ENCODE results near the gene DRC1.
"Not testable (repeated sequence)": the region's sequence is repeated elsewhere in the genome, so short reads cannot be mapped to it uniquely, and the experiment has no call there.

DRC1 gene

DNA sequence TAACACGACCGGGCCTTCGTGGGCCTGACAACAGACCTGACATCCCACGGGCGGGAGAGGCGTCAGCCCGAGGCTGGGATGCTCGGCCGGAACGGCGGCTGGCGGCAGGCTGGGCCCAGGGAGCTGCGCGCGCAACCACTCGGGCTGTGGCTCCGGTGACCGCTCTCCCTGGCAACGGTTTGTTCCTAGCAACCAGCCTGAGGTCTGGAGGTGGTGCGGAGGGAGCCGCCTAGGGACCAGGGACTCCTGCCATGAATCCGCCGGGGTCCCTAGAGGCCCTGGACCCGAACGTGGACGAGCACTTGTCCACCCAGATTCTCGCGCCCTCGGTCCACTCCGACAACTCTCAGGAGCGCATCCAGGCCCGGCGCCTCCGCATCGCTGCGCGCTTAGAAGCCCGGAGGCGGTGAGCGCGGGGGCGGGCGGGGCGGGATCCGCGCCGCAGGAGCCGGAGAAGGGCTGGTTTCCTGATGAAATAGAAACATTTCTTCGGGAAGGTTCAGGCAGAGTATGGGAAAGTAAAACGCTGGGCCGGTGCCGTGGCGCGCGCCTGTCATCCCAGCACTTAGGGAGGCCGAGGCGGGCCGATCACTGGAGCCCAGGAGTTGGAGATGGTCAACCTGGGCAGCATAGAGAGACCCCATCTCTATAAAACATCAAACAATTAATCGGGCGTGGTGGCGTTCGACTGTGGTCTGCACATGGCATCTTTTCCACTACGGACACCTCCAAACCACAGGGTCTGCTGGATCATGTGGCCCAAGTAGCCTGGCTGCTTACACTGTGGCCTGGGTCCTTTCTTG, at the start of gene DRC1:
Gene DRC1, plus strand, starts transcription at position 182 of the 803 bp plus-strand sequence. Its CDS starts 70 bp downstream, at position 252.
- peak; percentile 72 for DNase-seq (ENCODE audit: low spot score)

DNA sequence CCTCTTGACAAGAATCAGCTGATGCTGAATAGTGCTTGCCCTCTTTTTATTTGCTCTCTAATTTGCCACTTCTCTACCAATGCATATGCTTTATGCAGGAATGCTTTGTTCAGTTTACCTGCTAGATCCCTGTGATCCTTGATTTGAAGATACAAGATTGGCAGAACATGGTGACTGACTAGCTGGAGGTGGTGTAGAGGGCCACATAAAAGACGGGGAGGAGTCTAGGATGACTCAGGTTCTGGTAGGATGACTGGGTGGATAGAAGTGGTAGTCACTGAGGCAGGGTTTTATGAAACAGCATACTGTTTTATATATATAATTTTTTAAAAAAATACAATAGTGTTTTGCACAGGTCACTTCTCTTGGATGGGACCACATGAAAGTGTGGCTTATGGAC, 48.8 kb upstream of the DRC1 start:
- no peak for DNase-seq (ENCODE audit: low spot score)

DNA sequence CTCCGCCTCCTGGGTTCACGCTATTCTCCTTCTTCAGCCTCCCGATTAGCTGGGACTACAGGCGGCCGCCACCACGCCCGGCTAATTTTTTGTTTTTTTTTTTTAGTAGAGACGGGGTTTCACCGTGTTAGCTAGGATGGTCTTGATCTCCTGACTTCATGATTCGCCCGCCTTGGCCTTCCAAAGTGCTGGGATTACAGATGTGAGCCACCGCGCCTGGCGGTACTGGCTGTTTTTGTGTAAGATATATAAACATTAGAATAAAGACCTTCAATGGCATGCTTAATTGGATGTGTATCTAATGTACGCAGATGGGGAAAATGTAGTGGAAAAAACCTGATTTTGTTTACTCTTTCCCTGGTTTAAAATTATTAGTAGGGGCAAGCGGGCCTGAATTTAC, 47.3 kb upstream of the DRC1 start:
- DNase-seq (ENCODE audit: low spot score) = not testable (repeated sequence)

DNA sequence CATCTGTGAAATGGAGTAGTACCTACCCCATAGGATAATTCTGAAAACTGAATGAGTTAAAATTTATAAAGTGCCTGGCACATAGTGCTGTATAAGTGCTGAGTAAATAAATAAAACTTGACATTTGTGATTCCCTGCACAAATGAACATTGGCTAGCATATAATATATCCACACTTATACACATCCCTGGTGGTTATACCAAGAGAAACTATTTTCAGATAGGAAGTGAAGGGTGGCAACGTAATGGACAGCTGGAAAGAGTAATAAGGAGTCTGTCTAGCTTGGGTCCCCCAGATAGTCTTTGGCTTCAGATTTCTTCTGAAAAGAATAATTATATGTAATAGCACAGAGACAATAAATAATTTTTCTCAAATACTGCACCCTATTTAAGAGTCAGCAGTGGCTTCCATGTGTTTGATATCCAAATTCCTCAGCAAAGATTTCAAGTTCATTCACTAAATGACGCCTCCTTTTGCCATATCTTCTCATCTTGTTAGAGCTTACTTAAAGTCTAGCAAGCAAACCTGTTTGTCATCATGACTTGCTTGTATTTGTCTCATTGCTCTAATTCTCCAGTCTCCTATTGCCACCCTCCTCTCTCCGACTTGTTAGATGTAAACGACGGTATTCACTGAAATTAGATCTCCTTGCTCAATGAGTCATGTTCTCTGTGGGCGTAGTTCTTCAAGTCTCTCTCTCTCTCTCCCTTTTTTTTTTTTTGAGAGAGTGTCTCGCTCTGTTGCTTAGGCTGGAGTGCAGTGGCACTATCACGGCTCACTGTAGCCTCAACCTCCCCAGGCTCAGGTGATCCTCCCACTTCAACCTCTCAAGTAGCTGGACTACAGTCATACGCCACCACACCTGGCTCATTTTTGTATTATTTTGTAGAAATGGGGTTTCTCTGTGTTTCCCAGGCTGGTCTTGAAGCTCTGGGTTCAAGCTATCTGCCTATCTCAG, 46.4 kb upstream of the DRC1 start:
- no peak for DNase-seq (ENCODE audit: low spot score)

DNA sequence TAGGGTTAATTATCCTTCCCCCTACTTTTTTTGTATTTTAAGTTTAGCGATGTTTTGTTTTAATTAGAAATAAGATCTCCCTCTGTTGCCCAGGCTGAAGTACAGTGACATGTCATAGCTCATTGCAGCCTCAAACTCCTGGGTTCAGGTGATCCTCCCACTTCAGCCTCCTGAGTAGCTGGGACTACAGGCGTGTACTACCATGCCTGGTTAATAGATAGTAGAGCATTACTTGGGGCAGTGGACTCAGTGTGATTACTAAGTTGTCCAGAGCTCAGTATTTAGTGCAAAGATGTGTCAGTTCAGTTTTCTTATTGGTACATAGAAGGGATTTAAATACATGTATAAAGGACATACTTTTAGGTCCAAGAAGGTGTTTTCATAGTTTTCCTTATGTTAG, 45.6 kb upstream of the DRC1 start:
- DNase-seq (ENCODE audit: low spot score) = no peak

DNA sequence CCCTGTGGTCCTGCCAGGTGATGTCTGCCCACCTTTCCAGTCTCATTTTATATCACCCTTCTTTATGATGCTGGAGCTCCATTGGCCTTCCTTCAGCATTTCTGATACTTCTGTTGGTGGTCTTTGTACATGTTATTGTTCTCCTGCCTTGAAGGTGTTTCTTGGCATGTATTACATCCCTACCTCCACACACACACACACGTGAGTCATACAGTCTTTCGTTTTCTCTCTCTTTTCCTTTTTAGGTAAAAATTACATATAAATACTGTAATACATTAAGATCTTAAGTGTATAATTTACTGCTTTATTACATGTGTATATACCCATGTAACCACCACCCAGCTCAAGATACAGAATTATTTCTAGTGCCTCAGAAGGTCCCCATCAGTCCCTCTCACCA, 44.9 kb upstream of the DRC1 start:
- DNase-seq (ENCODE audit: low spot score) = no peak

DNA sequence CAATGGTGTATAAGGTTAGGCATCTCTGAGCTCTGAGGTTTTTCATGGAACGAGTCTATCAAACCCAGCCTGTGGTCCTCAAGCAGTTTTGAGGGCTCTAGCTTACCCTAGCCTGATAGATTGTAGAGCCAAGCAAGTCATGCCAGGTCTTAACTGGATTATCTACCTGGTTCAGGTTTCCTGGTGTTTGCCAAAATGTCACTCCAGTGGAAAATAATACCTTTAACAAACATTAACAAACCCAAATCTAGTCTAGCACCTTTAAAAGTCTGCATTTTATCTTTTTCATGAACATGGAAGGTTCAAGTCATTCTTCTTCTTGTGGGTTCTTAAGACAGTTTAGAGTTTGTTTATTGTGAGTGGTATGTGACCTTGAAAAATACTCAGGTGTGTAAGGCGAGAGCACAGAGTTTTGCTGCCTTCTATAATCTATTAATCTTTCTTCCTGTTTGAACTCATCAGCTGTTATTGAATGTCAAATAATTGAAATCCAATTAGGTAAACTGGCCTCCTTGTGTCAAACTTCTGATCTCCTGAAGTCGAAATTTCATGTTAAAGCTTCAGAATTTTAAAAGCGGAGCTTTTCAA, 41.7 kb upstream of the DRC1 start:
- DNase-seq (ENCODE audit: low spot score) = no peak

DNA sequence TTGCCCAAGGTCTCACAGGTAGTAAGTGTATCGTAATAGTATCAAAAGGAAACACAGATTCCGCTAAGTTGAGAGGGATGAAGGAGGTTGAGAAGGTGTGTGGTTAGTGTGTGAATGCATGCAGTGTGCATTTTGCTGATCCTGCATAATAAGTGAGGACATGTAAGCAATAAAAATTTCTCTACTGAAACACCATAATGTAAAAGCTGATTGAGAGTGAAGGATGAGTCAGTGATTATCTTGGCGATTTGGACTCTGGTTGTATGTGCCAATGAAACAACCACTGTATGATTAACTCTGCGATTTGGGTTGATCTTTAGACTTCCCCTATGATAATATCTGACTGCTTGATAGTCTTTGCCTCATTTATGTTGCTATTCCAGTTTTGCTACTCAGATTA, 38.4 kb upstream of the DRC1 start:
- DNase-seq (ENCODE audit: low spot score) = no peak

DNA sequence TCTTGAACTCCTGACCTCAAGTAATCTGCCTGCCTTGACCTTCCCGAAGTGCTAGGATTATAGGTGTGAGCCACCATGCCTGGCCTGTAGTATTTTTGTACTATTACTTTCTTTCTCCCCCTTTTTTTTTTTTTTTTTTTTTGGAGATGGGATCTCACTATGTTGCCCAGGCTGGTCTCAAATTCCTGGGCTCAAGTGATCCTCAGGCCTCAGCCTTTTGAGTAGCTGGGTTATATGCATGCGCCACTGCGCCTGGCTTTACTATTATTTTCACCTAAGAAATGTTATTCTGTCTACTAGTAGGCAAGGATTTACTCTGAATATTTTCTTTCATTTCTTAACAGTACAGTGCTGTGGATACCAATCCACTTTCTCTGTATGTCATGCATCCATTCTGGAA, 37.8 kb upstream of the DRC1 start:
- DNase-seq (ENCODE audit: low spot score) = no peak

DNA sequence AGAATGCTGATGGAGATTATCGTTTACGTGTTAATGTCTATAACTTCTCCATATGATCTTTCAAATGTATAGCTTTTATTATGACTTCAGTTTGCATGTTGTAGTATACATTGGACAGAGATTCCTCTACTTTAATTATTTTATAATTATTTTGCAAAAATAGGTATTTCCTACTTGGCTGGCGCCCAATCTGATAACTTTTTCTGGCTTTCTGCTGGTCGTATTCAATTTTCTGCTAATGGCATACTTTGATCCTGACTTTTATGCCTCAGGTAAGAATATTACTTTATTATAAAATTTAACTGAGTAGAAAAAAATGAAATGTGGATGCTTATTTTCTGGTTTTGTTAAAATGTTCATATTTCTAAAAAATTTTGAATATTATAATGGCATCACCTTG, 37.1 kb upstream of the DRC1 start:
- DNase-seq (ENCODE audit: low spot score) = no peak

DNA sequence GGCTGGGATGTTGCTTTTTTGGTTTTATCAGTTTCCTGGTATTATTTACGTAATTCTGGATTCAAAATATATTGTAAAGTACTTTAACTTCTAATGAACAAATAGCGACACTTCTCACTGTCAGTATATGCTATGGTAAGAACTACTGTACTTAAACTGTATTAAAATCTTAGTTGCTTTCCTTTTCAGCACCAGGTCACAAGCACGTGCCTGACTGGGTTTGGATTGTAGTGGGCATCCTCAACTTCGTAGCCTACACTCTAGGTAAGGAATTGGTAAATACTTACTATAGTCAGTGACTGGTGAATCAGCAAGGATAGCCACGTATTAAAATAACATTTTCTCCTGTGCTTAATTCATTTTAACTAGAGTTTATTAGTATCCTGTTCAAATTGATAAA, 34.8 kb upstream of the DRC1 start:
- no peak for DNase-seq (ENCODE audit: low spot score)

DNA sequence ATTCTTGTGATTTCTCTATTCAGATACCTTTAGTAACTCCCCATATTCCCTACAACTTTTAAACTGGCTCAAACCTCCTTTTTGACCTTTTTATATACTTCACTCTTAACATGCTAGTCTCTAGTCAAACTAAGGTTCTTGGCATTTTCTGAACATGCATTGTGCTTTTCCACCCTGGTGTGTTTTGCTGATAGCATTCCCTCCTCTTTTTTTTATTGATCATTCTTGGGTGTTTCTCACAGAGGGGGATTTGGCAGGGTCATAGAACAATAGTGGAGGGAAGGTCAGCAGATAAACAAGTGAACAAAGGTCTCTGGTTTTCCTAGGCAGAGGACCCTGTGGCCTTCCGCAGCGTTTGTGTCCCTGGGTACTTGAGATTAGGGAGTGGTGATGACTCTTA, 32.1 kb upstream of the DRC1 start:
- DNase-seq (ENCODE audit: low spot score) = not testable (repeated sequence)

DNA sequence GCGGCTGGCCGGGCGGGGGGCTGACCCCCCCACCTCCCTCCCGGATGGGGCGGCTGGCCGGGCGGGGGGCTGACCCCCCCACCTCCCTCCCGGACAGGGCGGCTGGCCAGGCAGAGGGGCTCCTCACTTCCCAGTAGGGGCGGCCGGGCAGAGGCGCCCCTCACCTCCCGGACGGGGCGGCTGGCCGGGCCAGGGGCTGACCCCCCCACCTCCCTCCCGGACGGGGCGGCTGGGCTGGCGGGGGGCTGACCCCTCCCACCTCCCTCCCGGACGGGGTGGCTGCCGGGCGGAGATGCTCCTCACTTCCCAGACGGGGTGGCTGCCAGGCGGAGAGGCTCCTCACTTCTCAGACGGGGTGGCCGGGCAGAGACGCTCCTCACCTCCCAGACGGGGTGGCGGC, 30.8 kb upstream of the DRC1 start:
- DNase-seq (ENCODE audit: low spot score) = not testable (repeated sequence)

DNA sequence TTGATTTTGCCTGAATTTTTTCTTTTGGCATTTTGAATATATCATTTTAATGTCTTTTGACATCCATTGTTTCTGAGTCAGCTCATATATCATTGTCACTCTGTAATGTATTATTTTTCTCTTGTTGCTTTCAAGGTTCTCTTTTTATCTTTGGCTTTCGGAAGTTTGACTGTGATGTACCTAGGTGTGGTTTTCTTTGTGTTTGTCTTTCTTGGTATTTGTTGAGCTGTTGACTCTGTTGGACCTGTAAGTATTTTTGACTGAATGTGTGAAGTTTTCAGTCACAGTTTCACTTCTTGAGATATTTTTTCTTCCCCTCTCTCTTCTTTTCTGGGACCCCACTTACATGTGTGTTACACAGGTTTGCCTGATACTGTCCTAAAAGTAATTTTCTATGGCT, 24.9 kb upstream of the DRC1 start:
- DNase-seq (ENCODE audit: low spot score) = no peak

DNA sequence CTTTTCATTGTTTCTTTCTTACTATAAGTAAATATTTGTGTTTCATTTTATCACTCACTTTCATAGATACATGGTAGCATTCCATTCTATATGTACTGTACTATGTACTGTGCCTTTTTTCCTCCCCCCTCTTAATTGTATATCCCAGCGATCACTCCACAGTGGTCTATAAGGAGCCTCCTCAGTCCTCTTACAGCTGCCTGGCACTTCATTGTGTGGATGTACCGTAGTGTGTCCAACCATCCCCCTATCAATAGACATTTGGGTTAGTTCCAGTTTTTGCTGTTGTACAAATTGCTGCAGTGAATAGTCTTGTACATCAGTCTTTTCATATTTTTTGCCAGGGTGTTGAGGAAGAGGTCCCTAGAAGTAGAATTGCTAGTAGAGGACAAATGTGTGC, 21.4 kb upstream of the DRC1 start:
- DNase-seq (ENCODE audit: low spot score) = no peak

DNA sequence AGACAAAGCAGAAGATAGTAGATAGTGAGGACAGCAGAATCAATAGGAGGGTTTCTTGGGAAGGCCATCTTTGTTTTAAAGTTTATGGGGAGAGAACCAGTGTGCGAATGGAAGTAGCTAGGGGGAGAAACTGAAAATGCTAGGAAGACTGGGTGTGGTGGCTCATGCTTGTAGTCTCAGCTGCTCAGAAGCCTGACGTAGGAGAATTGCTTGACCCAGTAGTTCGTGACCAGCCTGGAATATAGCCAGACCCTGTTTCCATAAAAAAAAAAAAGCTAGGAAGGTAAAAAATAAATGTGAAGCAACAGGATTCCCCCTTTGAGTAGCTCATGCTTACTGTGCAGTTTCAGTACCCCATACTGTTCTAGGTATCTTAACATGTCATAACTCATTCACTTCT, 19.2 kb upstream of the DRC1 start:
- no peak for DNase-seq (ENCODE audit: low spot score)

DNA sequence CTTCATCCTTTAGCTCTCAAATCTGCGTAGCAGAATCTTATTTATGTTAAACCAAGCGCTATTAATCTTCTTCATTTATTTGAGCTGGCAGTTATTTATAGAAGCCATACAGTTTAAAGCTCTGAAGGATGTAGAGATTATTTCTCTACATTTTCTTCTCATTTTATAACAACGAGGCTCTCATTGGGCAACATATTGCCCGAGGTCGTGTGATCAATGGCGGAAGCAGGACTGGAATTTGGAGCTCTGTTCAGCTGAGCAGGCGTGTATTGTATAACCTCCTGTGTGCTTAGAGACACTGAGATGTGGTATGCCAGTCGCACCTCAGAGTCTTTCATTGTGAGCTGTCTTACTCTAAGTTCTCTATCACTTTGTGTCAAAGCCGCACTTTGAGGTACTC, 17.5 kb upstream of the DRC1 start:
- no peak for DNase-seq (ENCODE audit: low spot score)

DNA sequence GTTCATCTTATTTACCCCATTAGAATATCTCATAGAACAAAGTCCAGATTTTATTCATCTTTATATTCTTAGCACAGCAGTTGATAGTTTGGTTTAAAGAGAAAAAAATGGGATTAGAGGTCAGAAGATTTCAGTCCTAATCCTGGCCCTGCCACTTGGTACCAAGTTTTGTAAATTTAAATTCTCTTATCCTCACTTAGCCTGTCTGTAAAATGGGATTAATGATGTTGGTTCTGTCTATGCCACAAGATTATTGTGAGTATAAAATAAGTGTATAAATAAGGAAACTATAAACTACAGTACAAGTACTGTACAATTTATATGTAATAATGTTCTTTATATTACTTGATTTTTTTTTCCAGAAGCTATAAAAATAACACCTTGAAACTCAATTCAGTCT, 17.1 kb upstream of the DRC1 start:
- no peak for DNase-seq (ENCODE audit: low spot score)

DNA sequence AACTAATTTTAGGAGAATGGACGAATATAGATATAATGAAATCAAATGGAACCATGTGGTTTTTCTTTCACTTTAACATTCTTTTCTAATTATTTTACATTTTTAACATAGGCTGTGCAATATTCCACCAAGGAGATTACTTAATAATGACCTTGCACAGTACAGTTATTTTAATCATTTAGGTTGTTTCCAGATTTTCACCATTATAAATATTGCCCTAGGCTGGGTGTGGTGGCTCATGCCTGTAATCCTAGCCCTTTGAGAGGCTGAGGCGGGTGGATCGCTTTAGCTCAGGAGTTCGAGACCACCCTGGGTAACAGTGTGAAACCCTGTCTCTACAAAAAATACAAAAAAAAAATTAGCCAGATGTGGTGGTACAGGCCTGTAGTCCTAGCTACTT, 14.5 kb upstream of the DRC1 start:
- no peak for DNase-seq (ENCODE audit: low spot score)

DNA sequence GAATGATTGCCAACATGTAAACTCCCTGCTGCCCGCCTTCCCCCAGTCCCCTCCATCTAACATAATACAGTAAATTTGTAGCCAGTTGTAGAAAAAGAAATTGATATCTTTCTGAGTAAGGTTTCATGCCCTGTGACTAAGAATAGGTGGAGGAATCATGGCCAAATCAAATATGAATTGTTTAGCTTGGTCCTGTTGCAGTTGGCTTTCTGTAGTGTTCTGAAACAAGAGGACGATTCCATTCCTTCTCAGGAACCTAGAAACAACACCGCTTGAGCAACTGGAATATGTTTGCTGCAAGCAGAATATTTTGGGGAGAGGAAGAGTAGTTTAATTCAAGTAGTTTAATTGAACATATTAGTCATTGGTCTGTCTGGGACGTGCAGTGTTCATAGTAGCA, 7.0 kb upstream of the DRC1 start:
- no peak for DNase-seq (ENCODE audit: low spot score)

DNA sequence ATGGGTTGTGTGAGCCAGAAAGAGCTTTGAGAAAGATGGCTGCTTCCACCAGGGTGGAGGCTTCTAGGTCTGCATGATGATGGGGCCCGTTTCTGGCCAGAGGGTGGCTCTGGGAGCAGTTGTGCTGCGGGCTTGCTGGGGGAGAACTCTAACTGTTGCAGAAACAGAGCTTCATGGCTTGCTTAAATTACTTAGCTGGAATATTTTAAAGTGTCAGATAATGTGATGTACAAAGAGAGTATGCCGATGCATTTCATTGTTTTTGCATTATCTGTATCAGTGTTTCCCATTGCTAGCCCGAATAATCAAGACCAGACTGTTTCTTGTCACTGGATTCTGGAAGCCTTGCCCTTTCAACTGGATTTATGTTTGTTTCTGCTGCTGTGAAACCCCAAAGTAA, 6.3 kb upstream of the DRC1 start:
- no peak for DNase-seq (ENCODE audit: low spot score)

DNA sequence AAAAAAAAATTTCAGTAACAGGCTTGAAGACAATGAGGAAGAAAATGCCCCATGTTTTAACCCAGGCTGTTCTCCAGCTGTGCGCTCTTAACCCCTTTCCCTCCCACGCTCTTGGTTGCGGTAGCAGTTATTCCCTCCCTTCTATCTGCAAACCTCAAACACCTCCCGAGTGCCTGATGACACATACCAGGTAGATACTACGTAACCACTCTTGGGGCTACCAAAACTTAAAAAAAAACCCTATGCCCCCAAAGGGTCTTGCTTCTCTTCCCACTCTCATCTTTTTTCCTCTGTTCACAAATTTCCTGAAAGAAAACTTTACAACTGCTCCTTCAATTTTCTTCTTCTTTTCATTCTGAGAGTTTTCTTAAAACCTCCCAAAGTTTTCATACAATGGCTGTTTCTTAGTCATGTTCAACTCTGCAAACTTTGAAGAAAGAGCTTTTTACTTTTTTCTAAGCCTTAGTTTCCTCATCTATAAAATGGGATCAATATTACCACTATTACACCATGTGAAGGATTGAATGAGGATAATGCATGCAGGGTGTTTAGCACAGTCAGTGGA, 4.9 kb upstream of the DRC1 start:
- DNase-seq (ENCODE audit: low spot score) = no peak

All from HuH-7.5 (cell line).